ENCODE results near the gene GUCA1C. TPM values are rescaled to one million over a fixed set of nuclear protein-coding genes. Genes with fewer than 3 reads are reported as not detected.

Gene GUCA1C
- polyA plus RNA-seq, 1 donor (not counting 4 experiments of a cell fraction or from before 2014, with no cell fraction given): 0.26 TPM

DNA sequence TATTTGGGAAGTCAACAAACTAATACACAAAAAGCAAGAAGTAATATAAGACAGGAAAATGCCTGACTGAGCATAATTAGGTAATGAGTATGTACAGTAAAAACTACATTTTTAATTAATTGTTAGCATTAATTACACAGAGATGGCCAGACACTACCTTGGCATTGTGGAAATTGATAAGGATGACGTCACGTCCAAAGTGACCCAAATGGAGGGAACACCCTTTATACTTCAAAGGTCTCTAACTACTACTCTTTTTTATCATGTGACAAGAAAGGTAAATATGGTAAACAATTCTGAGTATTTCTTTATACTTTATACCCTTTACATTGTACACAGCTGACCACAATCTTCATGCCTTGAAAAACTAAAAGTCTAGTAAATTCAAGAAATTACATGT lies 22.4 kb upstream of the GUCA1C start:
- Histone ChIP-seq H3K27ac (ENCODE audit: control insufficient read depth, insufficient read depth, low read length) (no peak overlapping the region), H3K4me2 (ENCODE audit: control insufficient read depth, extremely low read depth, insufficient read depth, low read depth, low read length) (no peak overlapping the region), H3K36me3 (ENCODE audit: control insufficient read depth in 2 of 2, extremely low read depth in 1 of 2, insufficient read depth in 2 of 2, low read length in 2 of 2) (no peaks in the 10 kb centered on the region), H3K9ac (ENCODE audit: control insufficient read depth, extremely low read depth, insufficient read depth, low read length) (no peak overlapping the region), H3K4me1 (ENCODE audit: control insufficient read depth, extremely low read depth, insufficient read depth, low read length) (no peaks in the 10 kb centered on the region), H2AFZ (ENCODE audit: control insufficient read depth, low read length) (no peak overlapping the region), H3K4me3 (ENCODE audit: control insufficient read depth in 2 of 3, extremely low read depth in 1 of 3, insufficient read depth in 2 of 3, low read depth in 1 of 3, low read length in 3 of 3) (no peak overlapping the region), H3K9me3 (ENCODE audit: control insufficient read depth, low read depth, low read length) (no peaks in the 10 kb centered on the region), H3K9me1 (ENCODE audit: control insufficient read depth, extremely low read depth, insufficient read depth, low read length) (no peaks in the 10 kb centered on the region), H3K79me2 (ENCODE audit: control insufficient read depth, insufficient read depth, low read length) (no peaks in the 10 kb centered on the region), H4K20me1 (ENCODE audit: control insufficient read depth, extremely low read depth, insufficient read depth, low read length) (no peaks in the 10 kb centered on the region), H3K27me3 (ENCODE audit: control insufficient read depth, extremely low read depth, insufficient read depth, low read length) (no peaks in the 10 kb centered on the region)
- dilution Hi-C loops (cut with MboI; ENCODE audit: extremely low pct_ligation_motif_present, low sequenced_read_pairs): no loop called here
- FAIRE-seq (no peak), DNase-seq (ENCODE audit: low read depth, low spot score) (no peak)
- TF ChIP-seq CTCF (optimal IDR thresholded peaks at IDR 0.05 in 1 of 3, IDR thresholded peaks at IDR 0.05 in 1 of 3, conservative IDR thresholded peaks at IDR 0.05 in 1 of 3; ENCODE audit: extremely low read depth in 1 of 3, insufficient read depth in 2 of 3, low read length in 3 of 3) (no peak), EZH2 (IDR thresholded peaks at IDR 0.05; ENCODE audit: low read length) (no peak)

DNA sequence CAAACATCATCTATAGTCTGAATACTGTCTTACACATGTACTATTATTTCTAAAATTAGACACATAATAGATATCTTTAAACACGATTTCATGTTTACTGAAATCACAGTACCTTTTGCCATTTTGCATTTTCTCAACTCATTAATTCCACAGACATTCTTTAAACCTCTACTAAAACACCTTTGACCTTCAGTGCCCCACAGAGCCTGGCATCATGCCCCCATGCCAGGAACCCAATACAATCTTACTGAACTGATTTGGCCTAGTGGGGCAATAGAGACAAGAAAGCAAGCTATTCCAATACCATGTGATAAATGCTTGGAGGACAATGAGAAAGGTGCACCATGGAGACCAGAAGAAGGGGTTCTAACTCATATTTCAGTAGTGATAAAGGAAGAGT lies 19.3 kb upstream of the GUCA1C start:
- dilution Hi-C loops (cut with MboI; ENCODE audit: extremely low pct_ligation_motif_present, low sequenced_read_pairs): no loop called here
- Histone ChIP-seq H3K4me1 (ENCODE audit: control insufficient read depth, extremely low read depth, insufficient read depth, low read length) (no peaks in the 10 kb centered on the region), H3K27me3 (ENCODE audit: control insufficient read depth, extremely low read depth, insufficient read depth, low read length) (no peaks in the 10 kb centered on the region), H3K9me3 (ENCODE audit: control insufficient read depth, low read depth, low read length) (no peaks in the 10 kb centered on the region), H3K36me3 (ENCODE audit: control insufficient read depth in 2 of 2, extremely low read depth in 1 of 2, insufficient read depth in 2 of 2, low read length in 2 of 2) (no peaks in the 10 kb centered on the region), H3K27ac (ENCODE audit: control insufficient read depth, insufficient read depth, low read length) (no peak overlapping the region), H2AFZ (ENCODE audit: control insufficient read depth, low read length) (no peak overlapping the region), H3K9ac (ENCODE audit: control insufficient read depth, extremely low read depth, insufficient read depth, low read length) (no peak overlapping the region), H4K20me1 (ENCODE audit: control insufficient read depth, extremely low read depth, insufficient read depth, low read length) (no peaks in the 10 kb centered on the region), H3K79me2 (ENCODE audit: control insufficient read depth, insufficient read depth, low read length) (no peaks in the 10 kb centered on the region), H3K9me1 (ENCODE audit: control insufficient read depth, extremely low read depth, insufficient read depth, low read length) (no peaks in the 10 kb centered on the region), H3K4me3 (ENCODE audit: control insufficient read depth in 2 of 3, extremely low read depth in 1 of 3, insufficient read depth in 2 of 3, low read depth in 1 of 3, low read length in 3 of 3) (no peak overlapping the region), H3K4me2 (ENCODE audit: control insufficient read depth, extremely low read depth, insufficient read depth, low read depth, low read length) (no peak overlapping the region)
- DNase-seq (ENCODE audit: low read depth, low spot score): no peak
- no peak for FAIRE-seq
- TF ChIP-seq EZH2 (IDR thresholded peaks at IDR 0.05; ENCODE audit: low read length) (no peak), CTCF (optimal IDR thresholded peaks at IDR 0.05 in 1 of 3, IDR thresholded peaks at IDR 0.05 in 1 of 3, conservative IDR thresholded peaks at IDR 0.05 in 1 of 3; ENCODE audit: extremely low read depth in 1 of 3, insufficient read depth in 2 of 3, low read length in 3 of 3) (no peak)
